SH-SY5Y (cell line): ENCODE measurements around the gene ATG7.

Source experiments
- GATA2 ChIP-seq: IDR thresholded peaks from 2 replicates; pipeline ENCODE4 v1.6.1; 2011; ENCODE audit warnings: mild to moderate bottlenecking, low read depth, low read length
- GATA3 ChIP-seq: IDR thresholded peaks from 2 replicates; pipeline ENCODE4 v1.6.1; 2011; ENCODE audit warnings: low read depth, mild to moderate bottlenecking, low read length, moderate library complexity

ATG7 gene

GRCh38 chr3:11430207-11430606 lies 158.0 kb downstream of the ATG7 start:
- no peak for TF ChIP-seq GATA3
- TF ChIP-seq GATA2: no peak

GRCh38 chr3:11430624-11431023 lies 158.4 kb downstream of the ATG7 start:
- TF ChIP-seq GATA3: no peak
- TF ChIP-seq GATA2: no peak

- TF ChIP-seq GATA3 (no peak), GATA2 (no peak)
Measured at GRCh38 chr3:11431319-11431718, 159.1 kb downstream of the ATG7 start.

GRCh38 chr3:11434017-11434526 lies 161.9 kb downstream of the ATG7 start:
- TF ChIP-seq GATA3 (no peak), GATA2 (no peak)

DNA sequence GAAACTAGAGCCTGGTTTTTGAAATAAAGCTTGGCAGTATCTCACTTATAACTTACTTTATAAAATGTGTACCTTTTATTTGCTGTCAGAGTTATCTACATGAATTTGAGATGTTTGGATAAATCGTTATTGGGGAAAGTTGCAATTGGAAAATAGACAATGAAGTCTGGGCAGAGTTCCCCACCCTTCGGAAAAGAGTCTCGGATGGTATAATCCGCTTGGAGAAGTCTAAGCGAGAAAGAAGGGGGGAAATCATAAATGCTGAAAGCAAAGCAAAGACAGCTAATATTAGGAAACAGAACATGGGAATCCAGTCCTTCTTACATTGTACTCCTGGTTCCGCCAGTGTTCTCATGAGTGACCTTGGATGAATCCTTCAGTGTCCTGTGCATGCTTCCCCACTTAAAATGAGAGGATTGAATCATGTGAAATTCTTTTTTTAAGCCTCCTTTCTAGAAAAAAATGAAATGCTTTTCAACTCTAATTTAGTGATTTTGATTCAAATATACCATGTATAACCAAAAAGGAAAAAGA lies 162.4 kb downstream of the ATG7 start:
- TF ChIP-seq GATA2 (no peak), GATA3 (no peak)

GRCh38 chr3:11435440-11436165 lies 163.4 kb downstream of the ATG7 start:
- TF ChIP-seq GATA2 (no peak), GATA3 (no peak)

- TF ChIP-seq GATA2 (no peak), GATA3 (no peak)
Measured at GRCh38 chr3:11436775-11437174, 164.6 kb downstream of the ATG7 start.

DNA sequence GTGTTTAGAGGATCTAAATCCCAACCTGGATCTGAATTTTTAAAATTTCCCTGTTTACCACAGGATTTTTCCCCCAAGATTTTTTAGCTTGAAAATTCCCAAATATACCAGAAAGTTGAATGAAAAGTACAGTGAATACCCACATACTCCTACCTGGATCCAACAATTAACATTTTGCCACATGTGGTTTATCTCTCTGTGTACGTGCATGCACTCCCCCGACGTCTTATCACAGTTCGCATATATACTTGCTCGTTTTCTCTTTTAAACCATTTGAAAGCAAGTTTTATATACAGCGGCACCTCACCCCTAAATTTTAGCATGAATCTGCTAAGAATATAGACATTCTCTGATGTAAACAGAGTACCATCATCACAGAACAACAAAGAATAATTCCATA lies 165.3 kb downstream of the ATG7 start:
- TF ChIP-seq GATA2 (no peak), GATA3 (no peak)

DNA sequence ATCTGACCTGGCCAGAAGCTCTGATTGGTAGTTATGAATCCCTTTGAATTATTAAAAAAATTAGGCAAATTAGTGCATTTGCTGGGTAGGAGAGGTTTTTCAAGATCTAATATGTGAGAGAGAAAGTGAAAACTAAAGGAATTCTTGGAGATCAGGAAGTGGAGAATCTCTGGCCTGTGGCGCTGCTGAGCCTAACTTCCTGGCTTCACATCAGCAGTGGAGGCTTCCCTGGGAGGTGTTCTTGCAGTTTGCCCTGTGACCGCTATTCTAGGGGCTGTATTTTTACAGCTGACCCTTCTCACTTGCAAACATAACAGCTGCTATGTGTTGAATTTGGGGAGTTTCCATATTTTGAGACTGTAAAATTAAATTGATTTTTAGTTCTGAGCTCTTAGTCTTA lies 166.4 kb downstream of the ATG7 start:
- TF ChIP-seq GATA2 (no peak), GATA3 (no peak)

- no peak for TF ChIP-seq GATA3
- TF ChIP-seq GATA2: no peak
Measured at GRCh38 chr3:11444404-11444803, 172.2 kb downstream of the ATG7 start.

- TF ChIP-seq GATA3: no peak
- TF ChIP-seq GATA2: no peak
Measured at GRCh38 chr3:11445883-11446282, 173.7 kb downstream of the ATG7 start.

DNA sequence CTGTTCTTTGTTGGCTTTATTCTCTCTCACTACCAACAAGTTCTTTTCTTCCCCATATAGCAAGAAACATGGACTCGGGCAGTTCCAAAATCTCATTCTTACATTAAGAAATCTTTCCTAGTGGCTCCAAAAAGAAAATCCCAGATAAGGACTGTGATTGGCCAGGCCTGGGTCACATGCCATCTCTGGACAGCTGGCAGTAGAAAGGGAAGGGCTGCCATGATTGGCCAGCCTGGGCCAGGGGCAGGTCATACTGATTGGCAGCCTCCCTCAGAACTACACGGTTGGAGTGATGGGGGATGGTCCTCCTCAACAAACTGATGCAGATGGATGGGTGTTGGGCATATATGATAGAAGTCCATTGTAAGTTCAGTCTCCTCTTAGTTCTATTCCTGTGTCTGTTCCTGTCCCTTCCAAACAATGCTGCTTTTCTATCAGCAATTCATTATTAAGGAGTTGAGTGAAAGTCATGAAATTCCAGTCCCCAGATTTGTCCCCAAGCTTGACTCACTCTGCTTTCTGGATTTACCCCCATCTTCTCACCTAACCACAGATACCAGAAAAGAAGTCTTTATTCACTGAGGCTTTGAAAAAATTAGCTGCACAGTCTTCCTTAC lies 175.5 kb downstream of the ATG7 start:
- TF ChIP-seq GATA2 (no peak), GATA3 (no peak)

- TF ChIP-seq GATA2: no peak
- TF ChIP-seq GATA3: no peak
Measured at GRCh38 chr3:11450015-11450414, 177.8 kb downstream of the ATG7 start.

DNA sequence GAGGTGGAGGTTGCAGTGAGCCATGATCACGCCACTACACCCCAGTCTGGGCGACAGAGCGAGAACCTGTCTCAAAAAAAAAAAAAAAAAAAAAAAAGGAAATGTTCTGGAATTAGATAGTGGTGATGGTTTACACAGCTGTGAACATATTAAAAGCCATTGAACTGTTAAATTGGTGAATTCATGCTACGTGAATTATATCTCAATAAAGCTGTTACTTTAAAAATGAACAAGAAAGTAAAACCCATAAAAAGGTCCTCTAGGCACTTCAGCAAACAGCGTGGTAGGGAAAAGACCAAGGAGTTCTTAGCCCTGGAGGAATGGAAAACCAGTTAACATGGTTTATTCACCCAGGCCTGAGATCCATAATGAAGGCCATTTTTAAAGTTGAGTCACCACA lies 180.1 kb downstream of the ATG7 start:
- TF ChIP-seq GATA3 (no peak), GATA2 (no peak)
